PC-9 (cell line): ENCODE results near the gene CYP2A13. TPM values are rescaled to one million over a fixed set of nuclear protein-coding genes. Genes with fewer than 3 reads are reported as not detected.

Experiments used
- BruUV-seq: library from RNA; stranded (reverse); fragments of 400-500 nt; replicated peaks from 2 replicates; lab custom pipeline; 2021; lab: Mats Ljungman, UMichigan
- CTCF ChIA-PET: fragments of 300-600 bp; sonication (Branson Sonifier 250); formaldehyde crosslinking; loops from one replicate; lab custom pipeline; 2022; ENCODE audit warnings: antibody characterized with exemption; lab: Charles Lee
- POLR2A ChIA-PET: fragments of 300-600 bp; sonication (Branson Sonifier 250); formaldehyde crosslinking; loops from one replicate; lab custom pipeline; 2022; ENCODE audit warnings: antibody characterized with exemption; ENCODE audit not compliant: unreplicated experiment; lab: Charles Lee
- DNase-seq, 2 experiments: peaks; one replicate each; pipeline versions ENCODE4 v3.0.0 to v3.0.0-alpha.2; 2015 to 2022; ENCODE audit warnings: mixed read lengths in 1 of 2
- H2AFZ ChIP-seq: fragments of 200-600 bp; sonication (generic); 2 replicates; pipeline ENCODE4 v1.8.1; 2017; ENCODE audit warnings: antibody characterized with exemption
- H3F3A ChIP-seq: fragments of 200-600 bp; sonication (generic); 2 replicates; pipeline ENCODE4 v1.8.1; 2017; ENCODE audit warnings: antibody characterized with exemption, mild to moderate bottlenecking, low read depth; ENCODE audit not compliant: insufficient read depth
- H3K27ac ChIP-seq: fragments of 200-600 bp; sonication (generic); 2 replicates; pipeline ENCODE4 v1.6.1; 2016; ENCODE audit warnings: mixed run types
- H3K27me3 ChIP-seq: fragments of 200-600 bp; sonication (generic); 2 replicates; pipeline ENCODE4 v1.6.1; 2016; ENCODE audit warnings: low read depth, mixed run types; ENCODE audit not compliant: insufficient read depth
- H3K36me3 ChIP-seq: fragments of 200-600 bp; sonication (generic); 2 replicates; pipeline ENCODE4 v1.6.1; 2016; ENCODE audit warnings: low read depth, mixed run types
- H3K4me1 ChIP-seq: fragments of 200-600 bp; sonication (generic); replicated peaks from 2 replicates; pipeline ENCODE4 v1.6.1; 2016; ENCODE audit warnings: mixed run types; ENCODE audit not compliant: insufficient read depth
- H3K4me2 ChIP-seq: fragments of 200-600 bp; sonication (generic); 2 replicates; pipeline ENCODE4 v1.6.1; 2017; ENCODE audit warnings: mixed run types
- H3K4me3 ChIP-seq: fragments of 200-600 bp; sonication (generic); 2 replicates; pipeline ENCODE4 v1.6.1; 2016; ENCODE audit warnings: mixed run types
- H3K79me2 ChIP-seq: fragments of 200-600 bp; sonication (generic); 2 replicates; pipeline ENCODE4 v1.6.1; 2017; ENCODE audit warnings: low read depth, mixed run types
- H3K9me2 ChIP-seq: fragments of 200-600 bp; sonication (generic); 2 replicates; pipeline ENCODE4 v1.8.1; 2017; ENCODE audit warnings: mild to moderate bottlenecking; ENCODE audit not compliant: insufficient read depth
- H3K9me3 ChIP-seq: fragments of 200-600 bp; sonication (generic); 2 replicates; pipeline ENCODE4 v1.8.1; 2016; ENCODE audit warnings: low read depth; ENCODE audit not compliant: insufficient read depth
- H4K20me1 ChIP-seq: fragments of 200-600 bp; sonication (generic); 2 replicates; pipeline ENCODE4 v1.8.1; 2017; ENCODE audit not compliant: insufficient read depth
- EZH2 ChIP-seq: fragments of 200-600 bp; sonication (generic); IDR thresholded peaks from 2 replicates; pipeline ENCODE4 v1.8.0; 2017; ENCODE audit warnings: antibody characterized with exemption, low read depth
- intact Hi-C: fragments of 100-400 bp; cut with micrococcal nuclease; formaldehyde crosslinking; loops from one replicate; pipeline ENCODE4 v1.10.0; 2022; ENCODE audit not compliant: unreplicated experiment
- total RNA-seq: library from RNA; stranded (reverse); gene quantifications from 2 replicates; pipeline ENCODE4 v1.2.3, GENCODE V29; 2021
- TF ChIP-seq, protein P1 (sequence below): fragments of 200-600 bp; sonication (generic); conservative IDR thresholded peaks from 2 replicates; pipeline ENCODE4 v1.6.1; 2017; ENCODE audit warnings: mixed run types, antibody characterized with exemption, mild to moderate bottlenecking, moderate library complexity

CYP2A13 gene
- total RNA-seq, 1 experiment from 2014 or later, result not detected

GRCh38 chr19:41089959-41090358, 1.7 kb downstream of the CYP2A13 start:
- no peaks in the 10 kb centered on the region for H3K27me3 ChIP-seq
- DNase-seq, result no peak
- CTCF ChIA-PET, result interaction anchor here (0.7 kb wide), 1 partner anchor 110 kb away, joined by 3 read pairs; no protein-coding TSS in a partner anchor
- no peak overlapping the region for H3K4me2 ChIP-seq
- H3K4me3 ChIP-seq, result no peak overlapping the region
- intact Hi-C loops, result no loop called here
- no peak for TF ChIP-seq EZH2
- TF ChIP-seq, protein P1, sequence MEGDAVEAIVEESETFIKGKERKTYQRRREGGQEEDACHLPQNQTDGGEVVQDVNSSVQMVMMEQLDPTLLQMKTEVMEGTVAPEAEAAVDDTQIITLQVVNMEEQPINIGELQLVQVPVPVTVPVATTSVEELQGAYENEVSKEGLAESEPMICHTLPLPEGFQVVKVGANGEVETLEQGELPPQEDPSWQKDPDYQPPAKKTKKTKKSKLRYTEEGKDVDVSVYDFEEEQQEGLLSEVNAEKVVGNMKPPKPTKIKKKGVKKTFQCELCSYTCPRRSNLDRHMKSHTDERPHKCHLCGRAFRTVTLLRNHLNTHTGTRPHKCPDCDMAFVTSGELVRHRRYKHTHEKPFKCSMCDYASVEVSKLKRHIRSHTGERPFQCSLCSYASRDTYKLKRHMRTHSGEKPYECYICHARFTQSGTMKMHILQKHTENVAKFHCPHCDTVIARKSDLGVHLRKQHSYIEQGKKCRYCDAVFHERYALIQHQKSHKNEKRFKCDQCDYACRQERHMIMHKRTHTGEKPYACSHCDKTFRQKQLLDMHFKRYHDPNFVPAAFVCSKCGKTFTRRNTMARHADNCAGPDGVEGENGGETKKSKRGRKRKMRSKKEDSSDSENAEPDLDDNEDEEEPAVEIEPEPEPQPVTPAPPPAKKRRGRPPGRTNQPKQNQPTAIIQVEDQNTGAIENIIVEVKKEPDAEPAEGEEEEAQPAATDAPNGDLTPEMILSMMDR, result no peak
- H3K9me2 ChIP-seq, result no peaks in the 10 kb centered on the region
- H3K36me3 ChIP-seq, result no peaks in the 10 kb centered on the region
- no peak overlapping the region for H2AFZ ChIP-seq
- POLR2A ChIA-PET, result no interaction called here
- no peaks in the 10 kb centered on the region for H4K20me1 ChIP-seq
- H3K9me3 ChIP-seq, result no peaks in the 10 kb centered on the region
- no TSS peak for BruUV-seq
- H3K4me1 ChIP-seq, result peaks cover 4% of the 10 kb centered on the region
- H3K27ac ChIP-seq, result no peak overlapping the region
- H3K79me2 ChIP-seq, result no peaks in the 10 kb centered on the region
- no peaks in the 10 kb centered on the region; the same call in 1 of the 2 replicates for H3F3A ChIP-seq

GRCh38 chr19:41095703-41096102, 7.5 kb downstream of the CYP2A13 start:
- no peak for DNase-seq
- Histone ChIP-seq H3K4me1 (no peaks in the 10 kb centered on the region; the same call in 1 of the 2 replicates), H3K4me2 (no peak overlapping the region), H4K20me1 (no peaks in the 10 kb centered on the region), H3K36me3 (no peaks in the 10 kb centered on the region), H3K4me3 (no peak overlapping the region), H3K9me2 (no peaks in the 10 kb centered on the region), H3K79me2 (no peaks in the 10 kb centered on the region), H3F3A (no peaks in the 10 kb centered on the region), H3K27ac (no peak overlapping the region), H2AFZ (no peak overlapping the region), H3K9me3 (no peaks in the 10 kb centered on the region), H3K27me3 (peaks cover 14% of the 10 kb centered on the region; the same call in 1 of the 2 replicates)
- TF ChIP-seq EZH2, result no peak
- TF ChIP-seq, protein P1, result no peak
- CTCF ChIA-PET, result no interaction called here
- no TSS peak for BruUV-seq
- intact Hi-C loops, result no loop called here
- POLR2A ChIA-PET, result no interaction called here

DNA sequence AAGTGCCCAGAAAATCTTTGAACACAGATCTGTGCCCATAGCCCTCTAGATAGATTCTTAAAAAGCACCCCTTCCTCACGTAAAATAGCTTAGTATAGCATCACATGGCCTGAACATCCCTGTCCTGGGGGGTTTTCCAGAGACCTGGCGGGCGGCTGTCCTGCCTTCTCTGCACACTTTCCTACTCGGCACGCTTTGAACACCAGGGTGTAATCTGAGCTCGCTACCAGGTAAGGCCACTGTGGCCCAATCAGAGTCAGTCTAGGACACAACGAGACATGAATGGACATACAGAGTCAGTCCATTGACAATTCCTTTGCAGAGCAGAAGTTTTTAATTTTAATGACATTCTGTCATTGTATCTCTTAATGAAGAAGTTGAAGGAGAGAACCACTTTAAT, 8.1 kb downstream of the CYP2A13 start:
- intact Hi-C loops, result no loop called here
- Histone ChIP-seq H4K20me1 (no peaks in the 10 kb centered on the region), H3K27me3 (peaks cover 14% of the 10 kb centered on the region; the same call in 1 of the 2 replicates), H3K36me3 (no peaks in the 10 kb centered on the region), H3K9me3 (no peaks in the 10 kb centered on the region), H3K4me1 (no peaks in the 10 kb centered on the region; the same call in 1 of the 2 replicates), H2AFZ (no peak overlapping the region), H3K4me3 (no peak overlapping the region), H3K9me2 (no peaks in the 10 kb centered on the region), H3K79me2 (no peaks in the 10 kb centered on the region), H3K4me2 (no peak overlapping the region), H3K27ac (no peak overlapping the region), H3F3A (no peaks in the 10 kb centered on the region)
- no TSS peak for BruUV-seq
- TF ChIP-seq EZH2, result no peak
- TF ChIP-seq, protein P1, result no peak
- DNase-seq, result no peak
- ChIA-PET POLR2A (no interaction called here), CTCF (no interaction called here)
